CD4-positive, alpha-beta T cell treated with Interleukin-6 for 4 hours (primary cell): ENCODE data around the gene PID1.

ENCODE experiments used
- DNase-seq: peaks from one replicate; pipeline ENCODE4 v3.0.0-alpha.2; 2020; ENCODE audit warnings: mixed read lengths

The PID1 gene, protein sequence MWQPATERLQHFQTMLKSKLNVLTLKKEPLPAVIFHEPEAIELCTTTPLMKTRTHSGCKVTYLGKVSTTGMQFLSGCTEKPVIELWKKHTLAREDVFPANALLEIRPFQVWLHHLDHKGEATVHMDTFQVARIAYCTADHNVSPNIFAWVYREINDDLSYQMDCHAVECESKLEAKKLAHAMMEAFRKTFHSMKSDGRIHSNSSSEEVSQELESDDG

DNA sequence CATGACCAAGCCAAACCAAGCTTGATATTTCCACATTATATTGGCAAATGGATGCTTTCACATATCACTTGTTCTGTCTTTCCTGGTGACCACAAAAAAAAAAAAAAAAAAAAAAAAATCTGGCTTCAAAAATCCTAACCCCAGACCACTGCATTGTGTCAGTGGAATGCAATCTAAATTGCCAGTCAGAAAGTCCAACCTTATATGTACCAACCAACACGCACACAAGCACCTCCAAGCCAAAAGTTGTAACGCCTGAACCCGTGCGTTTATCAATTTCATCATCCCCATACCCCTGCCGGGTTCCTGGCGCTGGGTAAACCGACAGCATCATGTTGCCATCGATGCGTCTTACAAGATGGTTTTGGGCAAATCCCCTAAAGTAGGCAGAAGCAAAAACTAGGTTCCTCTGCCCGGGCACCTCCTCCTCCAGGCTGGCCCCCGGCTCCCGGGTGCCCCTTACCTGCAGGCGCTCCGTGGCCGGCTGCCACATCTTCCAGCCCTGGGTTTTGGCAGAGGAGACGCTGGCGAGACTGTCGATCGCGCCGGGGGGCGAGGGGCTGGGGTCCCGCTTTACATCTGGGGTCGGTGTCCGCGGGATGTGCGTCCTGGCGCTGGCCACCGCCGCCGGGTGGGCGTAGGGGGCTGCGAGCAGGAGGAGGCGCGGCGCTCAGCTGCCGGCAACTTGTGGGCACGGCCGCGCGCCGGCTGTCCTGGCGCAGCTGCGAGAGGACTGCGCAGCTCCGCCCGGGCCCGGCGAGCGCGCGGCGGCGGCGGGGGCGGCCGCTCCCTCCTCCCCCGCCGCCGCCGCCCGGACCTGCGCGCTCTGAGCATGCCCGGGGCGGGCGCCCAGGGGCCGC is at the start of gene PID1:
Gene PID1, minus strand, starts transcription at position 737 of the 860 bp plus-strand sequence. Its CDS starts 244 bp downstream, at position 493.
- no peak for DNase-seq

DNA sequence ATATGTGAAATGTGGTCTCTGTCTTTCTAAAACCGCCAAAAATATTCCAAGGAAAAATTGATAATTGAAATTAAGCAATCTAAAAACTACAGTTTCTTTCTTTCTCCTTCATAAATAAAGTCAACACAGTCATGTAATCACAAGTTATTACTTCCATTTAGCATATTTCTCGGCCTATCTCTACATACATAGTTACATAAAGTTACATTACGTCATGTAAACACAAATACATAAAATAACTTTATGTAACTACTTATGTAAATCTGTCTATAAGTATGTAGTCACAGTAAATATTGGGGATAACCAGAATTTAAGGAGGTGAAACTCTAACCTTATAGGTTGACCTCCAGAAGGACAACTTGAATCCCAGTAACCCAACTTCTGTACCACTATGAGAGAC is 48.5 kb upstream of the PID1 start:
- DNase-seq, result no peak

GRCh38 chr2:229314117-229314516 is 43.0 kb upstream of the PID1 start:
- no peak for DNase-seq

- no peak for DNase-seq
These were observed 42.5 kb upstream of the PID1 start for GRCh38 chr2:229313591-229313990.

GRCh38 chr2:229301237-229301636 is 30.1 kb upstream of the PID1 start:
- no peak for DNase-seq

DNA sequence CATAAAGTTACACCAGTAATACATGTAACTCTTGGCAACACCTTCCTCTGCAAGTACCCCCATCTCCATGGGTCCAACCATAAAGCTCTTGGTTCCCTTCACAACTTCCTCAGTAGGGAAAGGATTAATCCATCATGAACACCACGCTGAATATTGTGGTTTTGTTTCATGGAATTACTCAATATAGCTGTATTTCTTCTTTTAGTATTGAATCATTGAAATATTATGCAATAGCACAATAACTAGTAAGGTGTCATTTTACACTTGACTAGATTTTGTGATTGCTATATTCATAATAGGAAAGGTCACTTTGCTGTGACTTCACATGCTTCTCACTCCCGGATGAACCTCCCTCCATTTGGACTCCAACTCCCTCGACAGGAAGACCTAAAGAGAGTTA is 29.7 kb upstream of the PID1 start:
- no peak for DNase-seq

GRCh38 chr2:229300371-229300770 is 29.3 kb upstream of the PID1 start:
- DNase-seq, result no peak

DNA sequence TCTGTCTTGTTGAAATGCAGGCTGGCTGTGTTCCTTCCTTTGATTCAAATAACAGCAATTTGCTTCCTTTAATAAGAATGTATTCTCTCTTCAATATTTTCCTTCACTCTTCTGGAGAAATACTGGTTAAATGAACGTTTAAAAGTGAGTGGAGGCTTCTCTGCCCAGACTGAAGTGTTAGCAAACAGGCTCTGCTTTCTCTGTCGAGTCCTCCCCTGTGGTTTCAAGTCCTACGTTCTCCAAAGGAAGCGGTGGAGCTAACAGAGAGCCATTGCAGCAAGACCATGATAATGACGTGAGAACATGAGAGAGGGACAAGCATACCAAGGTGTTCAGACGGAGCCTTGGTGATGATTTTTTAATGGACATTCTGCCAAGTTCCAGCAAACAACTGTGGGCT is 26.2 kb upstream of the PID1 start:
- DNase-seq, result no peak

DNA sequence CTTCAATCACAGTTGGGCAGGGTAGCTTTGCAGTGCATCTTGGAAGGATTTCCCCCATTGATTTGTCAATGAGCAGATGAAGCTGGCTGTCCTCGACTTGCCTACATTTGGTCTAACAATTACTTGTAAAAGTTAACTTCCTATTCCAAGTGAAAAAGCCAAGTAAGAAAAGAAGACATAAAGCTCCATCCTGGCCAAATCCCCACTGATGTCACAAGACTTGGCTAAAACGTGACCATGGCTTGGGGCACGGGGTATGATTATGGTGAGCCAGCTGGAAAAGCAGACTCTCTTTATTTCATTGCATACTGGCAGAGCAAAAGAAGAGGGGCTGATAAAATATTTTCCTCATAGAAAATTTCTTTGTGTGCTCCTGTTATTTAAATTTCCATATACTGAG is 25.4 kb upstream of the PID1 start:
- no peak for DNase-seq

- DNase-seq, result no peak
These were observed 24.9 kb upstream of the PID1 start for GRCh38 chr2:229296016-229296415.

DNA sequence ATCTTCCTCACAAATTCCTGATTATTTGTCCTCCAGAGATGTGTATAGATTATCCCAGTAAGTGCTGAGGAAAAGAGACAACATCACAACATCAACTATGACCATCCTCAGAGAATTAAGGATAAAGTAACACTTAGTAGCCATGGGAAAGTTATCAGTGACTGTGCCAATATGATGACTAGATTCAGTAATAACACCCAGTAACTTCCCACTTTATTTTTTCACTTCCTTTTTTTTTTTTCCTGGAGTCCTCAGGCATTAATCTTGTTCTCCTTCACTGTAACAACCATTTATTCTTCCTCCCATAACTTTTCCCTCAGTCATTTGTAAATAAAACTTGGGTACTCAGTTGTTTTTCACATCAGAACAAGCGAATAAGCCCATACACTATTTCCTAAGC is 16.7 kb upstream of the PID1 start:
- no peak for DNase-seq

DNA sequence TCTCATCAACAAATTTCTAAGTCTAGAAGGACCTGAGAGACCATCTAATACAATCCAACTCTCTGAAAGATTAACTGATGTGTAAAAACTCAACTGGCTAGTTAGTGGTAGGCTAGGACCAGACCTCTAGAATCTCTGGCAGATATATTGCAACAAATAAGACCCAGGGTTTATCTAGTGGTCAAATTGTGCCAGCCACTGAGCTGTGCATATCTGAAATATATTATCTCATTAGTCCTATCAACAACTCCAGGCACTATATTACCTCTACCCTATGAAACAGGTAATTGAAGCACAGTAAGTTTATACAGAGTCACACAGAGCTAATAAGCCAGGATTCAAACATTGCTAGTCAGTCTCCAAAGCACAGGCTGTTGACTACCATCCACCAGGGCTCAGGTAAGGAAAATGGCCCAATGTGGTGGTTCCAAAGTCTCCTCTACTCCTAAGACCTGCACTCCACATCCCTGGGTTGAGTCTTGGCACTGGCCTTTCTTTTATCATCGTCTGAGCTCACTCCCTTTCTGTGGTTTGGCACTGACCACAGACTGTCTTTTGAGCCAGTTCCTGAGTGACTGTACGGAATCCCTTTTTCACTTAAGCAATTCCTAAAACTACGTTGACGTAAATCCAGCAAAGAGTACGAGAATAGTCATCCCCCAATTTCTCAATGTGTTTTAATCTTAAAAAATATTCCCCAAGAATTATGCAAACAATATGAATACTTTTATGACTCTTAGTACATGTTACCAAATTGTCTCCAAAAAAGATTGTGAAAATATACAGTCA is 11.9 kb upstream of the PID1 start:
- no peak for DNase-seq

DNA sequence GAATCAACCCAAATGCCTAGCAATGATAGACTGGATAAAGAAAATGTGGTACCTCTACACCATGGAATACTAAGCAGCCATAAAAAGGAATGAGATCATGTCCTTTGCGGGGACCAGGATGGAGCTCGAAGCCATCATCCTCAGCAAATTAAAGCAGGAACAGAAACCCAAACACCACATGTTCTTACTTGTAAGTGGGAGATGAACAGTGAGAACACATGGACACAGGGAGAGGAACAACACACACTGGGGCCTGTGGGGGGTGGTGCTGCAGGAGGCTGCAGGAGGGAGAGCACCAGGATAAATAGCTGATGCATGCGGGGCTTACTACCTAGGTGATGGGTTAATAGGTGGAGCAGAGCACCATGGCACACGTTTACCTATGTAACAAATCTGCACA is 8.4 kb upstream of the PID1 start:
- no peak for DNase-seq

GRCh38 chr2:229275506-229275905 is 4.4 kb upstream of the PID1 start:
- no peak for DNase-seq

DNA sequence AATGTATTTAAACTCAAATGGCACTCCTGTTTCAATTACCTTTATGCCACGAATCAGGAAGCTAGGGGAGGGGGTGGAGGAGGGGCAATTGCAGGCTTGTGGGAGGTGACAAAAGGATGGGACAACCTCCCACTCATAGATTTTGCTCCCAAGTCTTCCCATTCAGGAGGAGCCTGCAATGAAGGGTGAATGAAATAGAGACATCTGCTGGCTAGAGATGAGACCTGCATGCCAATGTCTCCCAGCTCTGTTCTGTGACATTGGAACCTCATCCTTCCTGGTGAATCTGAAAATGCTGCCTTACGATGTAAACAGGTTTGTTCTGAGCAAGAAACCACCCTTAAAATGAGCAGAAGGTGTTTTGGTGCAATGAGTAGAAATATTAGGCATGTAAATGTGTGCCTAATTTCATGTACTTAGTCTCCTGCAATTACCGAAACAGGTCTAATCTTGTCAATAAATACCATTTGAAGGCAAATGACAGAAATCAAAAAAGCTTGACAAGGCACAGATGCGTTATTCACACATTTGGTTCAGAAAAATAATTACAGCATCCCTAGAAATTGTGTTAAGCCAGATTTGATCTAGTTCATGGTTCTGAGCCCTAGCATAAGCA is 2.7 kb upstream of the PID1 start:
- DNase-seq, result no peak

- no peak for DNase-seq
These were observed 2.1 kb upstream of the PID1 start for GRCh38 chr2:229273006-229273722.

GRCh38 chr2:229269941-229270340 is 1.1 kb downstream of the PID1 start:
- DNase-seq, result no peak

DNA sequence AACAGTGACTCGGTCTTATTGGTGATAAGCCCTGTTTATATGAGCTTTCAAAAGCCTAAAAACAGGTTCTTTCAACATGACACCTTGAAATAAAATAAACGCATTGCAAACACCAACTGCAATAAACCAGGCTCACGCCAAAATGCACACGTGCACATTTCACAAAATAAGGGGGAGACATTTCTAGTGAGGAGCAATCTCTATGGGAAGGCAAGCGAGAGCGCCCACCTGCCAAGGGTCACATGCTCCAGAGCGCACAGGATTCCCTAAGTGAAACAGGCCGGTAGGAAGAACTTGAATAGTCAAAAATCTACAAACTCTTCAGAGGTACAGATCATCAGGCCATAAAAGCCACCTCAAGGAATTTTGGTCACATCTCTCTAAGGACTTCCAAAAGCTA is 1.9 kb downstream of the PID1 start:
- DNase-seq, result no peak

- no peak for DNase-seq
These were observed 2.5 kb downstream of the PID1 start for GRCh38 chr2:229268626-229269025.

GRCh38 chr2:229267080-229267479 is 4.0 kb downstream of the PID1 start:
- no peak for DNase-seq

- no peak for DNase-seq
These were observed 5.4 kb downstream of the PID1 start for GRCh38 chr2:229265727-229266126.

DNA sequence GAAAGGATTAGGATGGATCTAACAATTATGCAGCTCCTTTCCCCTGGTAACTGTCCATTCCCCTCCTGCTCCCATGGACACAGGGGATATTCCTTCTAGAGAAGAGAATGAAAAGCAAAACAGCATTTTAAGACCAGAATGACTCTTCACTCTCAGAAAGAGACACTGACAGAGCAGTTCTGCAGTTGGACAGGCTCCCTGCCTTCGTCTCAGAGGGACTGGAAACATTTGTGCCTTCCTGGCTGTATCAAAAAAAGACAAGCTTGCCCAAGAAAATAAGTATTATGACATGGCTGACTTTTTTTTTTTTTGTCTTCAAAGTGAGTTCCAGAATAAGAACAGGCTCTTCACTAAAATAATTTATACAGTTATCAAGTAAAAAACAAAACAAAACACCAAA is 9.5 kb downstream of the PID1 start:
- no peak for DNase-seq

DNA sequence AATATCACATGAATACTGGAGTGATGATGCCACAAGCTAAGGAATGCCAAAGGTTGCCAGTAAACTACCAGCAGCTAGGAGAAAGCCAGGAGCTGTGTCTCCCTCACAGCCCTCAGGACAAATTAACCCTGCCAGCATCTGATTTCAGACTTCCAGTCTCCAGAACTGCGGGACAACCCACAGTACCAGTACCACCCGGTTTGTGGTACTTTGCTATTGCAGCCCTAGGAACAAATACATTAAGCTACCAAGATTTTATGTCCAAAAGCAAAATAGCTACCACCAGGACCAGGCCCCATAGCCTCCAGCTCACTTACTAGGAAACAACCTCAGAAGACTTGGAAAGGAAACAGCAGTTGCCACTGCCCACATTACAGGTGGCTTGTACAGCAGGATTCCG is 10.0 kb downstream of the PID1 start:
- DNase-seq, result no peak
